MV-4-11 (cell line): ENCODE data around the gene TMEM151A.
A peak's percentile ranks its signal among the peaks of the same experiment; 100 is the strongest.

ENCODE experiments used
- DNase-seq: peaks from one replicate; lab custom pipeline; 2025; lab: John Stamatoyannopoulos, UW

Gene TMEM151A

GRCh38 chr11:66337103-66337899 lies 45.6 kb downstream of the TMEM151A start:
- no peak for DNase-seq

GRCh38 chr11:66338276-66339161 lies 46.8 kb downstream of the TMEM151A start:
- no peak for DNase-seq

GRCh38 chr11:66339162-66339675 lies 47.5 kb downstream of the TMEM151A start:
- DNase-seq, result no peak

GRCh38 chr11:66339686-66340483 lies 48.2 kb downstream of the TMEM151A start:
- no peak for DNase-seq

- no peak for DNase-seq
These were observed 49.2 kb downstream of the TMEM151A start for GRCh38 chr11:66340596-66341501.

- DNase-seq, result no peak
These were observed 49.9 kb downstream of the TMEM151A start for GRCh38 chr11:66341502-66342126.

GRCh38 chr11:66343176-66343575 lies 51.5 kb downstream of the TMEM151A start:
- DNase-seq, result no peak

GRCh38 chr11:66344550-66345315 lies 53.0 kb downstream of the TMEM151A start, which contains the start of gene BRMS1:
Gene BRMS1 (minus strand): TSS chr11:66345104. CDS start chr11:66342234, 2,870 bp downstream.
- peak; percentile 95 for DNase-seq

GRCh38 chr11:66345316-66345649 lies 53.6 kb downstream of the TMEM151A start:
- no peak for DNase-seq
